Measurements from ENCODE around the gene NKAIN4.

DNA sequence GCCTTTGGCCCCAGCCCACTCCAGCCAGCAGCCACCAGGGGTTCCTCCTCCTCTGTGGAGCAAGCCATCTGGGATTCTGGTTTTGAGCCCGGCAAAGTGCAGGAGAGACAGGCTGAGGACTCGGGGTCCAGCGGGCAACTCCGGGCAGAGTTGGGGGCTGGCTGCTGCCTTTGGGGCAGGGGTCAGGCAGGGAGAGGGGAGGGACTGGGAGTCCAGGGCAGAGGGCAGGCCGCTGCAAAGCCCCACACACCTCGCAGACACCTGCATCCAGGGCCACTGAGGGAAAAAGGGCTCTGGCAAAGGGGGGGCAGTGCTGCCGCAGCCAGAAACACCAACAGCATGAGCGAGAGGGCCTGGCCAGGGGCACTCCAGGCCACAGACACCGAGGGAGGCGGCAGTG is 9.8 kb downstream of the NKAIN4 start:
- TF ChIP-seq, protein P1, sequence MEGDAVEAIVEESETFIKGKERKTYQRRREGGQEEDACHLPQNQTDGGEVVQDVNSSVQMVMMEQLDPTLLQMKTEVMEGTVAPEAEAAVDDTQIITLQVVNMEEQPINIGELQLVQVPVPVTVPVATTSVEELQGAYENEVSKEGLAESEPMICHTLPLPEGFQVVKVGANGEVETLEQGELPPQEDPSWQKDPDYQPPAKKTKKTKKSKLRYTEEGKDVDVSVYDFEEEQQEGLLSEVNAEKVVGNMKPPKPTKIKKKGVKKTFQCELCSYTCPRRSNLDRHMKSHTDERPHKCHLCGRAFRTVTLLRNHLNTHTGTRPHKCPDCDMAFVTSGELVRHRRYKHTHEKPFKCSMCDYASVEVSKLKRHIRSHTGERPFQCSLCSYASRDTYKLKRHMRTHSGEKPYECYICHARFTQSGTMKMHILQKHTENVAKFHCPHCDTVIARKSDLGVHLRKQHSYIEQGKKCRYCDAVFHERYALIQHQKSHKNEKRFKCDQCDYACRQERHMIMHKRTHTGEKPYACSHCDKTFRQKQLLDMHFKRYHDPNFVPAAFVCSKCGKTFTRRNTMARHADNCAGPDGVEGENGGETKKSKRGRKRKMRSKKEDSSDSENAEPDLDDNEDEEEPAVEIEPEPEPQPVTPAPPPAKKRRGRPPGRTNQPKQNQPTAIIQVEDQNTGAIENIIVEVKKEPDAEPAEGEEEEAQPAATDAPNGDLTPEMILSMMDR (IDR thresholded peaks at IDR 0.05; ENCODE audit: poor library complexity), result no peak
- TF ChIP-seq EZH2 (IDR thresholded peaks at IDR 0.05; ENCODE audit: borderline replicate concordance) (no peak), EZH2phosphoT487 (IDR thresholded peaks at IDR 0.05; ENCODE audit: low read depth, severe bottlenecking, unreplicated experiment) (no peak)
